IPS-18a (cell line): ENCODE results near the gene CASKIN1.
A peak's percentile ranks its signal among the peaks of the same experiment; 100 is the strongest.
"Not testable (repeated sequence)": the region's sequence is repeated elsewhere in the genome, so short reads cannot be mapped to it uniquely, and the experiment has no call there.

ENCODE experiments used
- H3K27ac ChIP-seq: one replicate; pipeline ENCODE4 v1.5.1; 2013; ENCODE audit warnings: low read length
- H3K27me3 ChIP-seq: one replicate; pipeline ENCODE4 v1.6.1; 2013; ENCODE audit warnings: mild to moderate bottlenecking, low read length; ENCODE audit not compliant: control insufficient read depth, insufficient read depth
- H3K36me3 ChIP-seq: one replicate; pipeline ENCODE4 v1.6.1; 2013; ENCODE audit warnings: low read depth, low read length; ENCODE audit not compliant: control insufficient read depth
- H3K4me1 ChIP-seq: one replicate; pipeline ENCODE4 v1.6.1; 2013; ENCODE audit warnings: low read depth, low read length; ENCODE audit not compliant: control insufficient read depth
- H3K4me3 ChIP-seq: one replicate; pipeline ENCODE4 v1.5.1; 2013; ENCODE audit warnings: low read length
- H3K9ac ChIP-seq: one replicate; pipeline ENCODE4 v1.6.1; 2013; ENCODE audit warnings: mild to moderate bottlenecking, low read length, moderate library complexity
- H3K9me3 ChIP-seq: one replicate; pipeline ENCODE4 v1.6.1; 2013; ENCODE audit warnings: low read depth, low read length; ENCODE audit not compliant: control insufficient read depth

Gene CASKIN1

GRCh38 chr16:2205967-2206313, 9.5 kb upstream of the CASKIN1 start:
- Histone ChIP-seq H3K9me3 (no peaks in the 10 kb centered on the region), H3K27me3 (no peaks in the 10 kb centered on the region), H3K9ac (peak overlapping the region; percentile 75), H3K4me3 (peak overlapping the region; percentile 96), H3K27ac (no peak overlapping the region), H3K4me1 (no peaks in the 10 kb centered on the region), H3K36me3 (peaks cover 25% of the 10 kb centered on the region)

GRCh38 chr16:2205104-2205966, 8.9 kb upstream of the CASKIN1 start, which contains the start of gene MLST8:
TSS of gene MLST8 (plus strand) at chr16:2205454. CDS start at chr16:2206086, 632 bp downstream.
- Histone ChIP-seq H3K9ac (peak within 1 kb of the TSS; percentile 75), H3K4me1 (no peaks in the 10 kb centered on the region), H3K4me3 (peak within 1 kb of the TSS; percentile 96), H3K27me3 (no peaks in the 10 kb centered on the region), H3K27ac (peak within 1 kb of the TSS; percentile 63), H3K36me3 (peaks cover 25% of the 10 kb centered on the region), H3K9me3 (no peaks in the 10 kb centered on the region)

DNA sequence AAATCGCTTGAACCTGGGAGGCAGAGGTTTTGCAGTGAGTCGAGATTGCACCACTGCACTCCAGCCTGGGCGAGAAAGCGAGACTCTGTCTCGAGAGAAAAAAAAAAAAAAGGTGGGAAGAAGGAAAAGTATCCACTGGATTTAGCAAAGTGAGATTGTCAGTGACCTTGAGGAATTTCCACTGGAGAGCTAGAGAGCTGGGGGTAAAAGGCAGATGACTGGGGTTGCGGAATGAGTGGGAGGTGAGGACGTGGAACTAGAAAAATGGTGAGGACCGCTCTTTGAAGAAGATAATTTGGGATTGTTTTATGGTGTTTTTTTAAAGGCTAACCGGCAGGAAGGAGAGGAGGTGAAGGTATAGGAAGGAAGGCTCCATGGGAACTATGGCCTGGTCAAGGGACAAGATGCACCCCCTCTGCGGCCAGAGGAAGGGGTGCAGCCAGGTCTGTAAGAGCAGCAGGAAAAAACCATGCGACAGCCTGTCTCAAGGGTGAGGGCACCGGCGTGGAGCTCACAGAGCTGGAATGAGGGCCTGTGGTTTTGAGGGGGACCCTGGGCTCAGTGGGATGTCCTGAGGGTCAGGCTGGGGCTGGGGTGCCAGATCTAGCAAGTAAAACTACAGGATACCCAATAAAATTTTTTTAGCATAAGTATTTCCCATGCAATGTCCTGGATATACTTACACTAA, 8.2 kb upstream of the CASKIN1 start:
- H3K36me3 ChIP-seq = peaks cover 24% of the 10 kb centered on the region
- H3K27ac ChIP-seq = no peak overlapping the region
- H3K4me1 ChIP-seq = no peaks in the 10 kb centered on the region
- peaks cover 4% of the 10 kb centered on the region for H3K27me3 ChIP-seq
- peak overlapping the region; percentile 75 for H3K9ac ChIP-seq
- peak overlapping the region; percentile 96 for H3K4me3 ChIP-seq
- H3K9me3 ChIP-seq = no peaks in the 10 kb centered on the region

DNA sequence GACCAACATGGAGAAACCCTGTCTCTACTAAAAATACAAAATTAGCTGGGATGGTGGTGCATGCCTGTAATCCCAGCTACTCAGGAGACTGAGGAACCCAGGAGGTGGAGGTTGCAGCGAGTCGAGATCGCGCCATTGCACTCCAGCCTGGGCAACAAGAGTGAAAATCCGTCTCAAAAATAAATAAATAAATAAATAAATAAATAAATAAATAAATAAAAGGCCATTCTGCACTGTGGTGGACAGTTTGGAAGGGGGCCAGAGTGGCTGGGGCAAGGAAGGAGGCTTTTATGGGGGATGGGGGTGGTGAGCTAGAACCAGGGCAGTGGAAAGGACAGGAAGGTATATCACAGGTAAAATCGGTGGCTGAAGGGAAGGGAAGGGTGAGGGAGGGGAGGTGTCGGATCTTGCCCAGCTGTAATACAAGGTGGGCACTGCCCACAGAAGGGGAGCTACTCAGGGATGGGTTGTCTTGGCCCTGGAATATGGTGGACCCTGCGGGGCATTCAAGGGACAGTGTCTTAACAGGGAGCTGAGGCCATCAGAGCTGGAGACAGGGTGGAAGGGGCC, 6.8 kb upstream of the CASKIN1 start:
- not testable (repeated sequence) for H3K4me3 ChIP-seq, H3K9me3 ChIP-seq, H3K27ac ChIP-seq, H3K4me1 ChIP-seq, H3K9ac ChIP-seq
- Histone ChIP-seq H3K36me3 (peaks cover 11% of the 10 kb centered on the region), H3K27me3 (peaks cover 17% of the 10 kb centered on the region)

GRCh38 chr16:2200313-2200712, 3.9 kb upstream of the CASKIN1 start:
- Histone ChIP-seq H3K9ac (no peak overlapping the region), H3K4me1 (peaks cover 2% of the 10 kb centered on the region), H3K27ac (no peak overlapping the region), H3K27me3 (peaks cover 37% of the 10 kb centered on the region), H3K4me3 (no peak overlapping the region), H3K36me3 (no peaks in the 10 kb centered on the region), H3K9me3 (no peaks in the 10 kb centered on the region)

GRCh38 chr16:2199621-2200139, 3.3 kb upstream of the CASKIN1 start:
- Histone ChIP-seq H3K4me1 (peaks cover 2% of the 10 kb centered on the region), H3K9ac (no peak overlapping the region), H3K4me3 (no peak overlapping the region), H3K27me3 (peaks cover 42% of the 10 kb centered on the region), H3K27ac (no peak overlapping the region), H3K9me3 (no peaks in the 10 kb centered on the region), H3K36me3 (no peaks in the 10 kb centered on the region)

DNA sequence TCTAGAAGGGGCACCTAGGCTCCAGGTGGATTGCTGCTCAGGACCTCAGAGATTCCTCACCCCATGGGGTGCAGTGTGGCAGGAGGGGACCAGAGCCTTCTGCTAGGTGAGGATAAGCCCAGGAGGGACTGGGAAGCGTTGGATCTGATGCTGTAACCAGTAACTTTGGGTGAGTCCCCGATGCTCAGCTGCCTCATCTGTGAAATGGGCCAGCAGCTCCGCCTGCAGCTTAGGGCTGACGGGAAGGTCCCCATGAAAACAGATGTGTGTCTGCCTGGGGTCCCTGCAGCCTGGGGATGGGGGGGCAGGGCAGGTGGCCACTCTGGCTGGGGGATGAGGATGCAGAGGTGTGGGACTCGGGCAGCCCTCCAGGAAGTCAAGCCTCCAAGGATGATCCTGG, 2.7 kb upstream of the CASKIN1 start:
- Histone ChIP-seq H3K9me3 (no peaks in the 10 kb centered on the region), H3K4me3 (no peak overlapping the region), H3K4me1 (peaks cover 2% of the 10 kb centered on the region), H3K27ac (no peak overlapping the region), H3K9ac (no peak overlapping the region), H3K36me3 (no peaks in the 10 kb centered on the region), H3K27me3 (peaks cover 42% of the 10 kb centered on the region)

DNA sequence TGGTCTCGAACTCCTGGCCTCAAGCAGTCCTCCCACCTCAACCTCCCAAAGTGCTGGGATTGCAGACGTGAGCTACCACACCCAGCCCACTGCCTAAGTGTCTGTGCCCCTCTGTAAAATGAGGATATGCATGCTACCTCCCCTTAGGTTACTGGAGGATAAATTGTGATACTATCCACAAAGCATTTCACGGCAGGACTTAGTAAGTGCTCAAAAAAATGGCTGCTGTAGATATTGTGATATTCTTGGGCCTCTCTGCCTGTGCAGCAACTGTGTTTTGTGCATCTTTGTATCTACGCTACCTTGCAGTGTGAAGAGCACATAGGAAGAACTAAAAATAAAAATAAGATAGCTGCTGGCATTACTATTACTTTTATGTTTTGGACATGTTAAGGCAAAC, 1.9 kb upstream of the CASKIN1 start:
- H3K9me3 ChIP-seq = no peaks in the 10 kb centered on the region
- H3K4me1 ChIP-seq = peaks cover 2% of the 10 kb centered on the region
- peaks cover 42% of the 10 kb centered on the region for H3K27me3 ChIP-seq
- H3K4me3 ChIP-seq = no peak overlapping the region
- H3K9ac ChIP-seq = no peak overlapping the region
- no peak overlapping the region for H3K27ac ChIP-seq
- H3K36me3 ChIP-seq = no peaks in the 10 kb centered on the region

DNA sequence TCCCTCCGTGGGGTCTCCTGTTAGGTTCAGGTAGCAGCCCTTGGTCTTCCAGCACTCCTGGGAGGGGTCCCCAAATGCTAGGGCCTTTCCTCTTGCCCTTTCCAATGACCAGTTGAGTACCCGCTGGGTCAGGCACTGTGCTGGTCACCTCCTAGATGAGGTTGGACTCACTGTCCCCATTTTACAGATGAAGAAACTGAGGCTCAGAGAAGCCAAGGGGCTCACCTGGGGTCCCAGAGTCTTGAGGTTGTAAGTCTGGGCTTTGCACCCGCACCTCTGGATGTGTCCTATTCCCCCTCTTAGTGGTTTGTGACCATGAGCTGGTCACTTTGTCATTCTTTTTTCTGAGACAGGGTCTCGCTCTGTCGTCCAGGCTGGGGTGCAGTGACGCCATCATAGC, 1.4 kb upstream of the CASKIN1 start:
- Histone ChIP-seq H3K27me3 (peaks cover 42% of the 10 kb centered on the region), H3K9me3 (no peaks in the 10 kb centered on the region), H3K4me1 (peaks cover 2% of the 10 kb centered on the region), H3K9ac (no peak overlapping the region), H3K27ac (no peak overlapping the region), H3K4me3 (no peak overlapping the region), H3K36me3 (no peaks in the 10 kb centered on the region)

DNA sequence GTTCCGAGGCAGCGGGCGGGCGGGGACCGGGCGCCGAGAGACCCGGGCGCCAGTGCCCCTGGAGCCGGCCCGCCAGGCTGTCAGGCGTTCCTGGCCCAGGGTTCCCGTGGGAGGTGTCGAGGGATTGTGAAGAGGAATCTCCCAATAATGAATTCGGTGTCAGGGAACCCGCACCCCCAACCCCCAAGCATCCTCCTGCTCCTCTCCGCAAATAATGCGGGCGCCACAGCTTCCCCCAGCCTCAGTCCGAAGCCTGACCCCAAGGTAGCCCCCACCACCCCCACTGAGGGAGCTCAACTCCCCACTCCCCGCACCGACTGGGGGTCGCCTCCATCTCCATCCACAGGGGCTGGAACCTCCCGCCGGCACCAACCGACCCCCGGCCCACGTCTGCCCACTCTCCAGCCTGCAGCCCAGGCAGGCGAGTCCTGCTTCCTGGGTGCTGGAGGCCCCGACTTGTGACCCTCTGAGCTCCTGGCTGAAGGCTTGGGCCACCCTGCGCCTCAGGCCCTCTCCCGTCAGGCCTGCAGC, 641 bp upstream of the CASKIN1 start:
- H3K4me3 ChIP-seq = peak overlapping the region; percentile 30
- H3K27me3 ChIP-seq = peaks cover 42% of the 10 kb centered on the region
- no peak overlapping the region for H3K27ac ChIP-seq
- peaks cover 2% of the 10 kb centered on the region for H3K4me1 ChIP-seq
- H3K9me3 ChIP-seq = no peaks in the 10 kb centered on the region
- H3K36me3 ChIP-seq = no peaks in the 10 kb centered on the region
- no peak overlapping the region for H3K9ac ChIP-seq
